Thyroid gland (tissue), 4 donors: ENCODE measurements around the gene TM9SF3. TPM values are rescaled to one million over a fixed set of nuclear protein-coding genes. Genes with fewer than 3 reads are reported as not detected.

Experiments
- DNase-seq, 2 donors: peaks; one replicate each; pipeline ENCODE4 v3.0.0-alpha.2; 2019
- H3K27ac ChIP-seq, 3 donors: fragments of 200-600 bp; sonication (generic); 1 replicate in 2 of 3; 2 replicates in 1 of 3; pipeline ENCODE4 v1.5.1; 2016 to 2019; ENCODE audit warnings: mild to moderate bottlenecking in 1 of 3, moderate library complexity in 1 of 3
- H3K27me3 ChIP-seq: fragments of 200-600 bp; sonication (generic); one replicate; pipeline ENCODE4 v1.5.1; 2019
- H3K36me3 ChIP-seq, 2 donors: fragments of 200-600 bp; sonication (generic); one replicate each; pipeline ENCODE4 v1.5.1; 2016 to 2019
- H3K4me1 ChIP-seq, 2 donors: fragments of 200-600 bp; sonication (generic); one replicate each; pipeline ENCODE4 v1.5.1; 2017 to 2019
- H3K4me3 ChIP-seq, 3 donors: fragments of 200-600 bp; sonication (generic); replicated peaks in 1 of 3; 1 replicate in 2 of 3; 2 replicates in 1 of 3; pipeline ENCODE4 v1.5.1; 2016; ENCODE audit warnings: mild to moderate bottlenecking in 1 of 3
- H3K9me3 ChIP-seq: fragments of 200-600 bp; sonication (generic); one replicate; pipeline ENCODE4 v1.5.1; 2017
- POLR2A ChIP-seq, 2 donors: fragments of 450-650 bp; IDR thresholded peaks; one replicate each; pipeline ENCODE4 v1.6.1; 2017; ENCODE audit warnings: antibody characterized with exemption in 2 of 2, mild to moderate bottlenecking in 2 of 2, moderate library complexity in 1 of 2
- WGBS, 2 donors: methylation state at CpG; one replicate each; pipeline ENCODE4 v1.1.5; 2017; 5-methylcytosine and 5-hydroxymethylcytosine counted together
- intact Hi-C: fragments of 100-400 bp; cut with DNase I; formaldehyde crosslinking; loops from one replicate; pipeline ENCODE4 v1.15.1; 2023
- total RNA-seq, 4 donors: library from RNA; depleted of rRNA; stranded (reverse); fragments of >200 nt; gene quantifications; one replicate each; pipeline ENCODE4 v1.2.3, GENCODE V29; 2016
- TF ChIP-seq, protein P1 (sequence below), 6 experiments: fragments of 200-600 bp in 3 of 6; fragments of 450-650 bp in 3 of 6; sonication (generic) in 3 of 6; IDR thresholded peaks; one replicate each; pipeline ENCODE4 v1.5.1; 2016 to 2019; ENCODE audit warnings: antibody characterized with exemption in 6 of 6, mild to moderate bottlenecking in 2 of 6, inconsistent platforms in 1 of 6, moderate library complexity in 1 of 6

The TM9SF3 gene
- total RNA-seq, 4 donors from 2014 or later, result 119 to 205 (median 151) TPM

DNA sequence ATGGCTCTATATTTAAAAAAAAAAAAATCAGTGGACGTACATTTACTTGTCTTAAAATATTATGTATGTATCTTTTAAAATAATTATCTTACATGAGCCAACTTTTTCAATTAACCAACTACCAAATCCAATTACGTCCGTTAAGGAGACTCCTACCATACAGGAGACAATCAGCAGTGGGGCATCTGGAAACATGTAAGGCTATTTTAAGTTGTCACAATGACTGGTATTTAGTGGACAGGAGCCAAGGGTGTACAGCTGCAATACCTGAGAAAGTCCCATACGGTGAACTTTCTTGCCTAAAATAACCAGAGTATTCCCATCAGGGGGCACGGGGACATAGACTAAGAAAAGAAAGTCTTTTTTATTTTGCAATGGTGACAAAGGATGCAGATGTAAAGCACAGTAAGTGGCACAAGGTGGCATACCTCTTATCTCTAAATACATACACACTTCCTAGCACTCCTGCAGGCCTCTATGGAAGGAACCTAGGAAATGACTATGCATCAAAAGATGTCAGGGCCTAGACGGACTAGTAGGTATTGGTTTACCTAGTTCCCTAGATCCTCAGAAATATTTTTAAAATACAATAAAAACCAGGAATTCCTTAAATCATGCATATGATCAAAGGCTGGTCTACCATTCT is 57.1 kb downstream of the TM9SF3 start:
- 88 to 89% methylated on average over 6 of the region's 6 CpGs for WGBS, 2 donors

DNA sequence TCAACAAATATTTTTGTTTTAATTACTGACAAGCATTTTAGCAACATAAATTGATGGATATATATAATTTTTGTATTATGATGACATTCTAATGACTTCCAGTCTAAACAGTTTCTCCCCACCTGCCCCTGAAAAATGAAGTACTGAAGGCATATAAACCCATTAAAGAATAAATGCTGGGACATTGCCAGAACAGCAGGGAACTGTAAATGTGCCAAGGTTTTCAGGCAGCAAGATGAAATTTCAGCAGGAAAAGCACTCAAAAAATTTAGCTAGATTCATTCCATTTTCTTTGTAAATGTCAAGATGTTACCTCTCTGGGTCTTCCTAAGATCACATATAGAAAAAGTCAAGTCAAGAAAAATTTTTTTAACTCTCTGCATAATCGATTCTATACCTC is 62.1 kb downstream of the TM9SF3 start:
- intact Hi-C loops, result no loop called here
- no peak for DNase-seq
- no peaks in the 10 kb centered on the region for H3K9me3 ChIP-seq
- H3K4me1 ChIP-seq, result no peaks in the 10 kb centered on the region
- TF ChIP-seq, protein P1, sequence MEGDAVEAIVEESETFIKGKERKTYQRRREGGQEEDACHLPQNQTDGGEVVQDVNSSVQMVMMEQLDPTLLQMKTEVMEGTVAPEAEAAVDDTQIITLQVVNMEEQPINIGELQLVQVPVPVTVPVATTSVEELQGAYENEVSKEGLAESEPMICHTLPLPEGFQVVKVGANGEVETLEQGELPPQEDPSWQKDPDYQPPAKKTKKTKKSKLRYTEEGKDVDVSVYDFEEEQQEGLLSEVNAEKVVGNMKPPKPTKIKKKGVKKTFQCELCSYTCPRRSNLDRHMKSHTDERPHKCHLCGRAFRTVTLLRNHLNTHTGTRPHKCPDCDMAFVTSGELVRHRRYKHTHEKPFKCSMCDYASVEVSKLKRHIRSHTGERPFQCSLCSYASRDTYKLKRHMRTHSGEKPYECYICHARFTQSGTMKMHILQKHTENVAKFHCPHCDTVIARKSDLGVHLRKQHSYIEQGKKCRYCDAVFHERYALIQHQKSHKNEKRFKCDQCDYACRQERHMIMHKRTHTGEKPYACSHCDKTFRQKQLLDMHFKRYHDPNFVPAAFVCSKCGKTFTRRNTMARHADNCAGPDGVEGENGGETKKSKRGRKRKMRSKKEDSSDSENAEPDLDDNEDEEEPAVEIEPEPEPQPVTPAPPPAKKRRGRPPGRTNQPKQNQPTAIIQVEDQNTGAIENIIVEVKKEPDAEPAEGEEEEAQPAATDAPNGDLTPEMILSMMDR (IDR thresholded peaks at IDR 0.05), result no peak
- TF ChIP-seq POLR2A (IDR thresholded peaks at IDR 0.05), result no peak
- 79 to 81% methylated on average over 1 of the region's 1 CpG for WGBS, 2 donors
- no peak overlapping the region for H3K4me3 ChIP-seq
- H3K27ac ChIP-seq, result no peak overlapping the region
- peaks cover 28 to 33% of the 10 kb centered on the region in 2 donors for H3K36me3 ChIP-seq
- H3K27me3 ChIP-seq, result no peaks in the 10 kb centered on the region

More for the DNA sequence above, 57.1 kb downstream of the TM9SF3 start:
- DNase-seq, result no peak
- Histone ChIP-seq H3K27me3 (no peaks in the 10 kb centered on the region), H3K27ac (no peak overlapping the region), H3K4me1 (no peaks in the 10 kb centered on the region), H3K4me3 (no peak overlapping the region), H3K36me3 (peaks cover 23 to 25% of the 10 kb centered on the region in 2 donors), H3K9me3 (no peaks in the 10 kb centered on the region)
- intact Hi-C loops, result no loop called here
- TF ChIP-seq, protein P1 (IDR thresholded peaks at IDR 0.05), result no peak
- TF ChIP-seq POLR2A (IDR thresholded peaks at IDR 0.05), result no peak

DNA sequence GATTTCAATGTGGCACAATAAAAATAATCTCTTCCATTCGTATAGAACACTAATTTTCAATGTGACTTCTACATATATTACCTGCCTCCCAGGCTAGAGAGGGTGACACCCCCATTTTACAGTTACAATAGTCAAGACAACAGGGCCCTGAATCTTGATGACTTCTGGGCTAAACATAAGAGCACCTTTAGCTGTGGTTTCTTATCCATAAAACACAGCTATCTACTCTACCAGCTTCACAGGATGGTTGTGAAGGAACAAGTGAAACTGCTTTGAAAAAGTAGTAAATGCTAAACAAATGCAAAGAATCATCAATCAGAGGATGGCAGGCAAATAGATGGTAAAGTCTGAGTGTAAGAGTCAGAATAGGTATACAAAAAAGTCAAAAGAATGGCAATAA is 69.5 kb downstream of the TM9SF3 start:
- WGBS, 2 donors, result 95% methylated on average over 1 of the region's 1 CpG
- peaks cover 16 to 17% of the 10 kb centered on the region in 2 donors for H3K4me1 ChIP-seq
- no peak for DNase-seq
- H3K4me3 ChIP-seq, result no peak overlapping the region
- no peaks in the 10 kb centered on the region for H3K27me3 ChIP-seq
- TF ChIP-seq, protein P1 (IDR thresholded peaks at IDR 0.05), result no peak
- TF ChIP-seq POLR2A (IDR thresholded peaks at IDR 0.05), result no peak
- no peak overlapping the region for H3K27ac ChIP-seq
- peaks cover 3 to 14% of the 10 kb centered on the region in 2 donors for H3K36me3 ChIP-seq
- H3K9me3 ChIP-seq, result no peaks in the 10 kb centered on the region
- intact Hi-C loops, result loop anchor here (10.0 kb wide), 1 partner anchor 142 kb away; no protein-coding TSS in a partner anchor

DNA sequence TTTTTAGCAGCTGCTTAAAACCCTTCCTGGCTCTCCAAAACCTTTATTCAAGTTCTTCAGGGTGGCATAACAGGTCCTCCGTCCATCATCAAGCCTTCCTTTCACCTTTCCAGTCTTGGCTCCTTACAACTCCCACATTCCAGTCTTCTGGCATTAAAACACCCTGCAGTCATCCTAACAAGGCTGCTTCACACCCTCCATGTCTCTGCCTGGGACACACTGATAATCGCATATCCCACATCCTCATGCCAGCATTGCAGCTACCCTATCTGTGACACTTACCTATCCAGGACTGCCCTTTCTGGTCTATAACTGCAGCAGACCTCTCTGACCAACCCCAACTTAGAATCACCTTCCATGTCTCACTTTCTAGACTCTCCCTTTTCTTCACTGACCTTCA is 70.5 kb downstream of the TM9SF3 start:
- intact Hi-C loops, result loop anchor here (10.0 kb wide), 1 partner anchor 142 kb away; no protein-coding TSS in a partner anchor
- TF ChIP-seq POLR2A (IDR thresholded peaks at IDR 0.05), result no peak
- TF ChIP-seq, protein P1 (IDR thresholded peaks at IDR 0.05), result no peak

More for the DNA sequence above, 70.5 kb downstream of the TM9SF3 start:
- peaks cover 16 to 17% of the 10 kb centered on the region in 2 donors for H3K4me1 ChIP-seq
- no peak for DNase-seq
- H3K4me3 ChIP-seq, result no peak overlapping the region
- H3K27ac ChIP-seq, result no peak overlapping the region
- no peaks in the 10 kb centered on the region for H3K27me3 ChIP-seq
- H3K36me3 ChIP-seq, result peaks cover 3 to 7% of the 10 kb centered on the region in 2 donors
- whole genome bisulfite sequencing, 2 donors, result 84 to 95% methylated on average over 2 of the region's 2 CpGs
- H3K9me3 ChIP-seq, result no peaks in the 10 kb centered on the region
